Measurements from ENCODE around the gene NUP210L. TPM values are rescaled to one million over a fixed set of nuclear protein-coding genes. Genes with fewer than 3 reads are reported as not detected.

Gene NUP210L
- total and polyA plus RNA-seq, 9 of the 15 experiments (the other 6 are each of a cell fraction or from before 2014, with no cell fraction given) = 0.01 to 0.04 TPM; not detected in 7

DNA sequence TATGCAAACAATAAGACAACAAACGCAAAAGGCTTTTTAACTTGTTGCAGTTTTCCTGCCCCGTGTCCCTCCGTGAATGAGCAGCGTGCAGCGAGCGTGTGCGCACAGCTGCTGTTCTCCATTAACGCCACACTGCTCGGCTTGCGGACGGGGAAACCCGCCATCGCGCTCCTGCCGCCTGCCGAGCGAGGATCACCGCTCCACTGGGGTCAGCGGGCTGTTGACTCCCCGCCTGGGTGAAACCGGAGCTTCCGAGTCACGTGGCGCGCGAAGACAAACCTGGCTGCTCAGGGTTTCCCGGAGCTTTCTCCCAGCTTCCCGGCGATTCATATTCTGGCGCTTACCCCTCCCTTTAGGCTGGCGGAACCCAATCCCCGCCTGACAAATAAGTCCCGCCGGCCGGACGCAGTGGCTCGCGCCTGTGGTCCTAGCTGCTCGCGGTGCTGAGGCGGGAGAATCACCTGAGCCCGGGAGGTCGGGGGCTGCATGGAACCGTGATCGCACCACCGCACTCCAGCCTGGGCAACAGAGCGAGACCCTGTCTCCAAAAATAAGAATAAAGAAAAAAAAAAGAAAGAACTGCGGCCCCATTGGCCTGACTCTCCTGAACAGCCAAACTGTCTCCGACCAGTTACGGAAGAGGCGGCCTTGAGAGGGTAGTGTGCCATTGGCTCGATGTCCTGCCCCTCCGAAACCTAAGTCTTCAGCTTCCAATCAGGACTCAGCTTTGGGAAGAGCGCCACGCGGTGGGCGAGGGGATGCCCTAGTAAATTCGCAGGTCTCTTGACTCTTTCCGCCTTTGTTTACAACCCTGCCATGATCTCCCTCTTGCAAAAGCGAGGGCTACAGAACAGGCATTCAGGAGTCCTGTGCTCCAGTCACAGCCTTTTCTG lies 187.5 kb downstream of the NUP210L start, which contains the start of gene CREB3L4 (continued):
- TF ChIP-seq, protein P1, sequence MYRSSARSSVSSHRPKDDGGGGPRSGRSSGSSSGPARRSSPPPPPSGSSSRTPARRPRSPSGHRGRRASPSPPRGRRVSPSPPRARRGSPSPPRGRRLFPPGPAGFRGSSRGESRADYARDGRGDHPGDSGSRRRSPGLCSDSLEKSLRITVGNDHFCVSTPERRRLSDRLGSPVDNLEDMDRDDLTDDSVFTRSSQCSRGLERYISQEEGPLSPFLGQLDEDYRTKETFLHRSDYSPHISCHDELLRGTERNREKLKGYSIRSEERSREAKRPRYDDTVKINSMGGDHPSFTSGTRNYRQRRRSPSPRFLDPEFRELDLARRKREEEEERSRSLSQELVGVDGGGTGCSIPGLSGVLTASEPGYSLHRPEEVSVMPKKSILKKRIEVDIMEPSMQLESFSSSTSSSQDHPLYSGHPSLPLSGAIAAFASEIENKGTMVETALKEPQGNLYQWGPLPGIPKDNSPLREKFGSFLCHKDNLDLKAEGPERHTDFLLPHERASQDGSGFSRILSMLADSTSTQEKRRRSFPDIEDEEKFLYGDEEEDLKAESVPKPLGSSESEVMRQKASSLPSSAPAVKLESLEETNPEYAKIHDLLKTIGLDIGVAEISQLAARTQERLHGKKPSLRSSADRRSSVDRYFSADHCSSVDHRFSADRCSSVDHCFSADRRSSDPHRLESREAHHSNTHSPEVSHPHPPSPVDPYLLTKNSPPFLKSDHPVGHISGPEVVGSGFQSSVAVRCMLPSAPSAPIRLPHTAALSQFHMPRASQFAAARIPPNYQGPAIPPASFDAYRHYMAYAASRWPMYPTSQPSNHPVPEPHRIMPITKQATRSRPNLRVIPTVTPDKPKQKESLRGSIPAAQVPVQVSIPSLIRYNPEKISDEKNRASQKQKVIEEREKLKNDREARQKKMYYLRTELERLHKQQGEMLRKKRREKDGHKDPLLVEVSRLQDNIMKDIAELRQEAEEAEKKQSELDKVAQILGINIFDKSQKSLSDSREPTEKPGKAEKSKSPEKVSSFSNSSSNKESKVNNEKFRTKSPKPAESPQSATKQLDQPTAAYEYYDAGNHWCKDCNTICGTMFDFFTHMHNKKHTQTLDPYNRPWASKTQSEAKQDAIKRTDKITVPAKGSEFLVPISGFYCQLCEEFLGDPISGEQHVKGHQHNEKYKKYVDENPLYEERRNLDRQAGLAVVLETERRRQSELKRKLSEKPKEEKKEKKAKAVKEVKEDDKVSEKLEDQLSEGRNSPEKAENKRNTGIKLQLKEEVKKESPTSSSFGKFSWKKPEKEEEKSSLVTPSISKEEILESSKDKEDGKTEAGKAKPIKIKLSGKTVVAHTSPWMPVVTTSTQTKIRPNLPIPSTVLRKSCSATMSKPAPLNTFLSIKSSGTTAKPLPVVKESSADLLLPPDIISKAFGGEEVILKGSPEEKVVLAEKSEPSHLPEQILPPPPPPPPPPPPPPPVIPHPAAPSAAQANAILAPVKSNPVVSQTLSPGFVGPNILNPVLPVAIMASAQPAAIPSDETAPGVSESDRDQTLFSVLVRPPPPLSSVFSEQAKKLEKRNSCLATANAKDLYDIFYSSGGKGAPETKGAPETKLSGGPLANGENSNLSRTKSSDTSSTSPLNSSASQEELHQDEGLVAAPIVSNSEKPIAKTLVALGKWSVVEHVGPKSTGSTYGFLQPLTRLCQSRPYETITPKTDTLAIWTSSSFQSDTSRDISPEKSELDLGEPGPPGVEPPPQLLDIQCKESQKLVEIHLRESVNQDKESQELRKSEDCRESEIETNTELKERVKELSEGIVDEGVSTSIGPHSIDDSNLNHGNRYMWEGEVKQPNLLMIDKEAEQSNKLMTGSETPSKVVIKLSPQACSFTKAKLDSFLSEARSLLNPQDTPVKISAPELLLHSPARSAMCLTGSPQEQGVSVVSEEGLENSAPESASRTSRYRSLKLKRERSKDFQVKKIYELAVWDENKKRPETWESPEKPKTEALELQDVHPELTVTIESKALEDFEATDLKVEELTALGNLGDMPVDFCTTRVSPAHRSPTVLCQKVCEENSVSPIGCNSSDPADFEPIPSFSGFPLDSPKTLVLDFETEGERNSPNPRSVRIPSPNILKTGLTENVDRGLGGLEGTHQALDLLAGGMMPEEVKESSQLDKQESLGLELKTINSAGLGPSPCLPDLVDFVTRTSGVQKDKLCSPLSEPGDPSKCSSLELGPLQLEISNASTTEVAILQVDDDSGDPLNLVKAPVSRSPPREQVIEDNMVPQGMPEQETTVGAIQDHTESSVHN (IDR thresholded peaks at IDR 0.05; ENCODE audit: borderline replicate concordance in 1 of 2, low read depth in 1 of 2) = no peak
- TF ChIP-seq RAD21 (CRISPR knock-in tag; conservative IDR thresholded peaks at IDR 0.05 in 1 of 2, IDR thresholded peaks at IDR 0.05 in 1 of 2) (peak in 1 of 2 experiments; percentile 42; a peak in 2 of 4 replicates), MAFK (IDR thresholded peaks at IDR 0.05; ENCODE audit: low read length) (no peak; the same call in 1 of the 2 replicates), ZFP36 (IDR thresholded peaks at IDR 0.05; ENCODE audit: low read depth, low read length, partially characterized antibody) (no peak), ZNF384 (IDR thresholded peaks at IDR 0.05; ENCODE audit: low read depth, low read length) (peak; percentile 92), ZNF584 (CRISPR knock-in tag; IDR thresholded peaks at IDR 0.05; ENCODE audit: low read depth) (no peak), ZNF561 (CRISPR knock-in tag; conservative IDR thresholded peaks at IDR 0.05) (no peak), ZNF324 (CRISPR knock-in tag; IDR thresholded peaks at IDR 0.05) (no peak), ZNF347 (CRISPR knock-in tag; IDR thresholded peaks at IDR 0.05; ENCODE audit: low read depth) (no peak), FOSL1 (tag; conservative IDR thresholded peaks at IDR 0.05) (peak; percentile 40; the same call in 1 of the 2 replicates), ZNF79 (CRISPR knock-in tag; IDR thresholded peaks at IDR 0.05; ENCODE audit: low read depth) (no peak), CREBBP (IDR thresholded peaks at IDR 0.05; ENCODE audit: low read depth, low read length) (no peak)
- TF ChIP-seq, protein P2, sequence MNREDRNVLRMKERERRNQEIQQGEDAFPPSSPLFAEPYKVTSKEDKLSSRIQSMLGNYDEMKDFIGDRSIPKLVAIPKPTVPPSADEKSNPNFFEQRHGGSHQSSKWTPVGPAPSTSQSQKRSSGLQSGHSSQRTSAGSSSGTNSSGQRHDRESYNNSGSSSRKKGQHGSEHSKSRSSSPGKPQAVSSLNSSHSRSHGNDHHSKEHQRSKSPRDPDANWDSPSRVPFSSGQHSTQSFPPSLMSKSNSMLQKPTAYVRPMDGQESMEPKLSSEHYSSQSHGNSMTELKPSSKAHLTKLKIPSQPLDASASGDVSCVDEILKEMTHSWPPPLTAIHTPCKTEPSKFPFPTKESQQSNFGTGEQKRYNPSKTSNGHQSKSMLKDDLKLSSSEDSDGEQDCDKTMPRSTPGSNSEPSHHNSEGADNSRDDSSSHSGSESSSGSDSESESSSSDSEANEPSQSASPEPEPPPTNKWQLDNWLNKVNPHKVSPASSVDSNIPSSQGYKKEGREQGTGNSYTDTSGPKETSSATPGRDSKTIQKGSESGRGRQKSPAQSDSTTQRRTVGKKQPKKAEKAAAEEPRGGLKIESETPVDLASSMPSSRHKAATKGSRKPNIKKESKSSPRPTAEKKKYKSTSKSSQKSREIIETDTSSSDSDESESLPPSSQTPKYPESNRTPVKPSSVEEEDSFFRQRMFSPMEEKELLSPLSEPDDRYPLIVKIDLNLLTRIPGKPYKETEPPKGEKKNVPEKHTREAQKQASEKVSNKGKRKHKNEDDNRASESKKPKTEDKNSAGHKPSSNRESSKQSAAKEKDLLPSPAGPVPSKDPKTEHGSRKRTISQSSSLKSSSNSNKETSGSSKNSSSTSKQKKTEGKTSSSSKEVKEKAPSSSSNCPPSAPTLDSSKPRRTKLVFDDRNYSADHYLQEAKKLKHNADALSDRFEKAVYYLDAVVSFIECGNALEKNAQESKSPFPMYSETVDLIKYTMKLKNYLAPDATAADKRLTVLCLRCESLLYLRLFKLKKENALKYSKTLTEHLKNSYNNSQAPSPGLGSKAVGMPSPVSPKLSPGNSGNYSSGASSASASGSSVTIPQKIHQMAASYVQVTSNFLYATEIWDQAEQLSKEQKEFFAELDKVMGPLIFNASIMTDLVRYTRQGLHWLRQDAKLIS (CRISPR knock-in tag; IDR thresholded peaks at IDR 0.05) = peak; percentile 73; the same call in 1 of the 2 replicates

Measured in K562 (cell line).